BLaER1 treated with 17β-estradiol and CSF1 and Interleukin-3, amounts not matched to agents 10 nM and 100 nM (cell line): ENCODE measurements around the gene KRT24.

ENCODE experiments used
- H3K27ac ChIP-seq, 11 experiments: shearing (Covaris generic); formaldehyde crosslinking; 2 replicates each; pipeline ENCODE4 v1.8.1; 2022
- H3K27me3 ChIP-seq, 11 experiments: shearing (Covaris generic); formaldehyde crosslinking; 2 replicates each; pipeline ENCODE4 v1.8.1; 2022
- H3K36me3 ChIP-seq, 11 experiments: shearing (Covaris generic); formaldehyde crosslinking; 2 replicates each; pipeline ENCODE4 v1.8.1; 2022
- H3K4me1 ChIP-seq, 10 experiments: shearing (Covaris generic); formaldehyde crosslinking; 2 replicates each; pipeline ENCODE4 v1.8.1; 2022
- H3K4me2 ChIP-seq, 11 experiments: shearing (Covaris generic); formaldehyde crosslinking; 2 replicates each; pipeline ENCODE4 v1.8.1; 2022
- H3K4me3 ChIP-seq, 10 experiments: shearing (Covaris generic); formaldehyde crosslinking; 2 replicates each; pipeline ENCODE4 v1.8.1; 2022
- H3K9ac ChIP-seq, 11 experiments: shearing (Covaris generic); formaldehyde crosslinking; 2 replicates each; pipeline ENCODE4 v1.8.1; 2022
- H3K9me3 ChIP-seq, 11 experiments: shearing (Covaris generic); formaldehyde crosslinking; replicated peaks in 1 of 11; 2 replicates each; pipeline ENCODE4 v1.8.1; 2022
- H4K20me1 ChIP-seq, 11 experiments: shearing (Covaris generic); formaldehyde crosslinking; 2 replicates each; pipeline ENCODE4 v1.8.1; 2022
- Cebpa-rat ChIP-seq, 11 experiments: shearing (Covaris generic); IDR thresholded peaks; 2 replicates each; pipeline ENCODE4 v1.8.1; 2022

KRT24 gene

DNA sequence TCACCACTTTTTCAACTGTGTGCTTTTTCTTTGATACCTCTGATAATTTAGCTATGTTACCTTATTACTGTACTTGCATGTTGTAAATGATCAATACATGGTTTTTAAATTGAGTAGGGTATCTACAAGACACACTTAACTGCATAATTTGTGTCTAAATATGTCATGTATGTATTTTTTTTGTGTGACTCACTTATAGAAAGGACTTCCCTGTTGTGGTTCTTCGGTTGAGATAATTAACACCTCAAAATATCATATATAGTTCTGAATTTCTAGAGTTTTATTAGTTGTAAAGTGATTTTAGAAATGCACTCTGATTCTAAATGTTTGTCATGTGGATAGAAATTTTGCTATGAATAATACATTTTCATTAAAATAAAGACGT lies 24.0 kb downstream of the KRT24 start:
- no peak overlapping the region for H3K4me3 ChIP-seq
- H3K4me2 ChIP-seq: peak overlapping the region in 1 of 11 experiments; percentile 18; a peak in 2 of 22 replicates
- no peak for TF ChIP-seq Cebpa-rat (IDR thresholded peaks at IDR 0.05)
- H3K27ac ChIP-seq: no peak overlapping the region
- H3K27me3 ChIP-seq: no peaks in the 10 kb centered on the region
- peaks cover 0 to 33% (median 5%) of the 10 kb centered on the region in 10 experiments; a peak in 8 of 20 replicates for H3K4me1 ChIP-seq
- H4K20me1 ChIP-seq: no peaks in the 10 kb centered on the region
- no peaks in the 10 kb centered on the region for H3K36me3 ChIP-seq
- no peaks in the 10 kb centered on the region for H3K9me3 ChIP-seq
- H3K9ac ChIP-seq: no peak overlapping the region

DNA sequence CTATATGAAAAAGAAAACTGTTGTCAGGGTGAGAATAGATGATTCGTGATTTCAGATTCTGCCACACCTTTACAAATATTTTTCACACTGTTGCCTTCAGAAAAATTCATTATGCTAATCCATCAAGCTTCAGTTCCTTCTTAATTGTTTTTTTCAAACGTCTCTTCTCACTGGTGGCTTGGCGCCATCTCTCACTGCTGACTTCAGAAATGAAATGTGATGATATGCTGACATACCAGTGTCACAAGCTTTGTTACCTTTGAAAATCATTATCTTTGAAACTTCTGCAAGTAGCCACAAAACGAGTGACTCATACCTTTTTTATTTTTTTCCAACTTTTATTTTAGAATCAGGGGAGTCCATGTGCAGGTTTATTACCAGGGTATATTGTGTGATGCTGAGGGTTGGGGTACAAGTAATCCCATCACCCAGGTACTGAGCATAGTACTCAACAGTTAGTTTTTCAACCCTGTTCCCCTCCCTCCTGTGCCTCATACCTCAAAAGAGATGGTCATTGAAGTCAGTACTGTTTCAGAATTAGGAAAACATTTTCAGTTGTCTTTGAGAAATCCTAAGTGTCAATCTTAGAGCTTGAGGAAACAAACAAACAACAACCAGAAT lies 24.5 kb downstream of the KRT24 start:
- Histone ChIP-seq H3K27me3 (no peaks in the 10 kb centered on the region), H3K9ac (no peak overlapping the region), H3K9me3 (no peaks in the 10 kb centered on the region), H3K4me3 (no peak overlapping the region), H3K27ac (no peak overlapping the region), H4K20me1 (no peaks in the 10 kb centered on the region), H3K4me2 (peak overlapping the region in 2 of 11 experiments; percentile 4 to 18; a peak in 2 of 22 replicates), H3K4me1 (peaks cover 0 to 38% (median 5%) of the 10 kb centered on the region in 10 experiments; a peak in 8 of 20 replicates), H3K36me3 (no peaks in the 10 kb centered on the region)
- TF ChIP-seq Cebpa-rat (IDR thresholded peaks at IDR 0.05): no peak

GRCh38 chr17:40675905-40676304 lies 27.6 kb downstream of the KRT24 start:
- Histone ChIP-seq H3K27ac (no peak overlapping the region), H4K20me1 (no peaks in the 10 kb centered on the region), H3K9ac (no peak overlapping the region), H3K9me3 (no peaks in the 10 kb centered on the region), H3K4me2 (peak overlapping the region in 6 of 11 experiments; percentile 4 to 50 (median 34); a peak in 10 of 22 replicates), H3K4me3 (no peak overlapping the region), H3K4me1 (peaks cover 0 to 38% (median 7%) of the 10 kb centered on the region in 10 experiments; a peak in 8 of 20 replicates), H3K27me3 (no peaks in the 10 kb centered on the region), H3K36me3 (no peaks in the 10 kb centered on the region)
- TF ChIP-seq Cebpa-rat (IDR thresholded peaks at IDR 0.05): peak in 3 of 11 experiments; percentile 16 to 31 (median 23); a peak in 2 of 22 replicates

DNA sequence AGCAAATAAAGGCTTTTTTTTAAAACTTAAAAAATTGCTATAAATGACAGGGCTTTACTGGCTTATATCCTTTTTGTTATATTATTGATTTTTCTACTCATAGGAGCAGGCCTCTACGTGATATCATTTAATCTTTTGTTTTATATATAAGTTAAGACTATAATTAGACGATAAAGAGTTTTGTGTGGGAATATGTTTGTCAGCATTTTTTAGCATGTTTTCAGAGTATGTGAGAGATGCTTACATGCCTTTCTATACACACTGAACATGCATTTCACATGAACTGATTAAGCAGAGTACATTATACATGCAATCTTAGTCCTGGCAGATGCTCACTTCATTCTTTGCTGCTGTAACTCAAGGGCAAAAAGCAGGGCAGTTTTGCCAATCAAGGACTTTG lies 30.9 kb downstream of the KRT24 start:
- H3K36me3 ChIP-seq: no peaks in the 10 kb centered on the region
- H3K9me3 ChIP-seq: no peaks in the 10 kb centered on the region
- H3K27ac ChIP-seq: no peak overlapping the region
- no peak overlapping the region for H3K9ac ChIP-seq
- peaks cover 0 to 30% (median 7%) of the 10 kb centered on the region in 10 experiments; a peak in 8 of 20 replicates for H3K4me1 ChIP-seq
- H3K27me3 ChIP-seq: no peaks in the 10 kb centered on the region
- H3K4me2 ChIP-seq: no peak overlapping the region
- no peak for TF ChIP-seq Cebpa-rat (IDR thresholded peaks at IDR 0.05)
- no peaks in the 10 kb centered on the region for H4K20me1 ChIP-seq
- no peak overlapping the region for H3K4me3 ChIP-seq

- Histone ChIP-seq H3K4me2 (no peak overlapping the region; a peak in 1 of 22 replicates), H3K9me3 (no peaks in the 10 kb centered on the region), H4K20me1 (no peaks in the 10 kb centered on the region), H3K27me3 (no peaks in the 10 kb centered on the region), H3K9ac (no peak overlapping the region), H3K27ac (no peak overlapping the region), H3K36me3 (no peaks in the 10 kb centered on the region), H3K4me1 (peaks cover 0 to 23% (median 5%) of the 10 kb centered on the region in 10 experiments; a peak in 8 of 20 replicates), H3K4me3 (no peak overlapping the region)
- TF ChIP-seq Cebpa-rat (IDR thresholded peaks at IDR 0.05): no peak
Measured at GRCh38 chr17:40671282-40671681, 32.3 kb downstream of the KRT24 start.

DNA sequence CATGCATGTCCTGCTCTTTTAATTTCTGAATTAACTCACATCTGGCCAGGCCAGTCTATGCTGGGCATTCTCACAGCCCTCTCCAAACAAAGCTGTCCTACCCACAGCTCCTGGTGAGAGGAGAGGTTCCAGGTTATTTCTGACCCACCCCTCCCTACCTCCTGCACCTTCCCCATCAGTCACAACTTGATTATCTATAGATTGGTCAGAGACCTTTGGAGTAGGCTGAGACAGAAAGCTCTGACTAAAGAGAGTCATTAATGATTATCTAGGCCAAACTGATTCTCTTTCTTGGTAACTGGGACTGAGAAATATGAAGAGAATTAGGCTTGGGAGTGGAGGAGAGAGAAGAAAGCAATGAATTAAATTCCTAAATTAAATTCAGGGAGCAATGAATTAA lies 37.2 kb downstream of the KRT24 start:
- no peak for TF ChIP-seq Cebpa-rat (IDR thresholded peaks at IDR 0.05)
- no peak overlapping the region for H3K4me2 ChIP-seq
- no peak overlapping the region for H3K27ac ChIP-seq
- H3K4me1 ChIP-seq: no peaks in the 10 kb centered on the region
- no peaks in the 10 kb centered on the region for H4K20me1 ChIP-seq
- no peaks in the 10 kb centered on the region for H3K9me3 ChIP-seq
- no peak overlapping the region for H3K4me3 ChIP-seq
- no peaks in the 10 kb centered on the region for H3K27me3 ChIP-seq
- no peaks in the 10 kb centered on the region for H3K36me3 ChIP-seq
- no peak overlapping the region for H3K9ac ChIP-seq

DNA sequence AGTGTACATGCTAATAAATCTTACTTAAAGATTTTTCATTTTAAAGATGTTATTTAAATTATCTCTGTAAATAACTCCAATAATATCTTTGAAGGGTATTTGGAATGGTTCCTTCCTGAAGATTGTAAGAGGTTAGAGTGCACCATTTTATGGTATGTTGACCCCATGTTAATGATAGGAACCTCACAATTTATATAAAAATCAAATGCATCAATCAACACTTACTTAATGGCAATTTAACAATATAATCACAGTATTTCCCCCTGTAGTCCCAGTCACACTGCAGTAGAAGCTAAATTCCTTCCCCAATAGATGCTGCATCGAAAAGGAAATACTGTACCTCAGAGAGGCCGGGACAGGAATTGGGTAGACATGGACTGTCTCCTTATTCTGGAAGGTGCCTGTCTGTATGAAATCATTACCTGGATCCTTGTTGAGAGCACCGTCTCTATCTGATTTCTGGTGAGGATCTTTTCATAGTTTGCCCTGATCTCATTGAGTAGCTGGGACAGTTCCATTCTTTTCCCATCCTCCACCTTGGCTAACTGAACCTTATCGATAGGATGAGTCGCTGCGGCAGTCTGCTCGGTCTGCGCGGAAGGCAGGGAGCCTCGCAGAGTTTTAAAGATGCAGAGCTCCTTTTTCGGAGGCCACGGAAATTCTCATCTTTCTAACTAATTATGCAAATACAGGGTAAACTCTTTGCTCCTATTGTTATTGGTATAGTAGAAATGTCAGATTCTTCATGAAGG lies 38.8 kb downstream of the KRT24 start, which contains the start of gene KRT222:
Gene KRT222, minus strand, starts transcription at position 596 of the 752 bp plus-strand sequence. Its CDS starts 78 bp downstream, at position 518.
- H4K20me1 ChIP-seq: no peaks in the 10 kb centered on the region
- no peak within 1 kb of the TSS for H3K27ac ChIP-seq
- no peak within 1 kb of the TSS for H3K4me2 ChIP-seq
- no peak within 1 kb of the TSS for H3K4me3 ChIP-seq
- no peak within 1 kb of the TSS for H3K9ac ChIP-seq
- 0 out of 20 replicates have a peak, but pooled peaks cover 0 to 4% (median 0%) of the 10 kb centered on the region in 10 experiments for H3K4me1 ChIP-seq
- no peak for TF ChIP-seq Cebpa-rat (IDR thresholded peaks at IDR 0.05)
- no peaks in the 10 kb centered on the region for H3K36me3 ChIP-seq
- no peaks in the 10 kb centered on the region for H3K9me3 ChIP-seq
- no peaks in the 10 kb centered on the region for H3K27me3 ChIP-seq

DNA sequence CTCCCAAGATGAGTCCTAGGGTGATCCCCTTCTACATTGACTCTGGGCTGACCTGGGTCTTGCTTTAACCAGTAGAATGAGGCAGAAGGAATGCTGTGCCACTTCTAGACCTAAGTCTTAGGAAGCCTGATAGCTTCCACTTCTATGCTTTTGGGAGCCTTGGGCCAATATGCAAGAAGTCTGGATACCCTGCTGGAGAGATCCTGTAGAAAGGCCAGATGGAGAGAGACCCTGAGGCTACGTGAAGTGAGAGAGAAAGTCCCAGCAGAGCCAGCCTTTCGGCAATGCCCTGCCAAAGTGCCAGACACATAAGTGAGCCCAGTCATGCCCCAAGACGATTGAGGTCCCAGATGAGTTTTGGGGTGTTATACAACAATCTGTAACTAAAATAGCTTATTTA lies 40.3 kb downstream of the KRT24 start:
- Histone ChIP-seq H3K9me3 (no peaks in the 10 kb centered on the region), H3K27me3 (no peaks in the 10 kb centered on the region), H3K9ac (no peak overlapping the region), H3K36me3 (no peaks in the 10 kb centered on the region), H3K27ac (no peak overlapping the region), H3K4me3 (no peak overlapping the region), H3K4me1 (0 out of 20 replicates have a peak, but pooled peaks cover 0 to 4% (median 0%) of the 10 kb centered on the region in 10 experiments), H3K4me2 (no peak overlapping the region), H4K20me1 (no peaks in the 10 kb centered on the region)
- TF ChIP-seq Cebpa-rat (IDR thresholded peaks at IDR 0.05): no peak

- Histone ChIP-seq H3K4me3 (no peak overlapping the region), H3K4me1 (0 out of 20 replicates have a peak, but pooled peaks cover 0 to 4% (median 0%) of the 10 kb centered on the region in 10 experiments), H3K36me3 (no peaks in the 10 kb centered on the region), H3K9ac (no peak overlapping the region), H3K27me3 (no peaks in the 10 kb centered on the region), H3K4me2 (no peak overlapping the region), H3K27ac (no peak overlapping the region), H3K9me3 (no peaks in the 10 kb centered on the region), H4K20me1 (no peaks in the 10 kb centered on the region)
- no peak for TF ChIP-seq Cebpa-rat (IDR thresholded peaks at IDR 0.05)
Measured at GRCh38 chr17:40659911-40660310, 43.6 kb downstream of the KRT24 start.
